GM10248 (cell line): ENCODE results near the gene IFNL1.
"Not testable (repeated sequence)": the region's sequence is repeated elsewhere in the genome, so short reads cannot be mapped to it uniquely, and the experiment has no call there.

Experiments
- CTCF ChIA-PET: fragments of 300-600 bp; sonication (Branson Sonifier 250); formaldehyde crosslinking; extraction: SDS; loops from one replicate; lab custom pipeline; 2021; ENCODE audit warnings: antibody characterized with exemption; lab: Yijun Ruan, JAX
- POLR2A ChIA-PET: fragments of 350-650 bp; sonication (Branson Sonifier 250); formaldehyde crosslinking; extraction: SDS; loops from one replicate; lab custom pipeline; 2020; ENCODE audit warnings: antibody characterized with exemption; lab: Yijun Ruan, JAX
- DNase-seq: peaks from one replicate; pipeline ENCODE4 v3.0.0; 2012; ENCODE audit errors: extremely low spot score
- CTCF ChIP-seq: IDR thresholded peaks from 2 replicates; pipeline ENCODE4 v1.5.1; 2012; ENCODE audit warnings: mild to moderate bottlenecking, low read depth; ENCODE audit errors: extremely low read depth, missing control alignments, control extremely low read depth

IFNL1 gene

GRCh38 chr19:39339674-39340073 is 43.5 kb downstream of the IFNL1 start:
- CTCF ChIA-PET = interaction anchor here (0.9 to 1.2 kb wide), 2 partner anchors 10 to 58 kb away, joined by 3 read pairs; no protein-coding TSS in a partner anchor
- no peak for DNase-seq
- POLR2A ChIA-PET = no interaction called here
- peak; percentile 4 for TF ChIP-seq CTCF

DNA sequence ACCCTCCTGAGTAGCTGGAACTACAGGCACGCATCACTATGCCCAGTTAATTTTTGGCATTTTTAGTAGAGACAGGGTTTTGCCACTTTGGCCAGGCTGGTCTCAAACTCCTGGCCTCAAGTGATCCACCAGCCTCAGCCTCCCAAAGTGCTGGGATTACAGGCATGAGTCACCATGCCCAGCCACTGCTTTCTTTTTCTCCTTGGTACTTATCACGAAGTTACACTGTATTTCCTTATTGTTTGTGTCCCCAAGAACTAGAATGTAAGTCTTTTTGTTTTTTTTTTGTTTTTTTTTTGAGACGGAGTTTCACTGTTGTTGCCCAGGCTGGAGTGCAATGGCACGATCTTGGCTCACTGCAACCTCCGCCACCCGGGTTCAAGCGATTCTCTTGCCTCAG is 43.9 kb downstream of the IFNL1 start:
- CTCF ChIA-PET = interaction anchor here (0.9 to 3.8 kb wide), 3 partner anchors 10 to 12 kb away, joined by 3 to 16 read pairs (median 7); no protein-coding TSS in a partner anchor
- POLR2A ChIA-PET, DNase-seq: not testable (repeated sequence)

DNA sequence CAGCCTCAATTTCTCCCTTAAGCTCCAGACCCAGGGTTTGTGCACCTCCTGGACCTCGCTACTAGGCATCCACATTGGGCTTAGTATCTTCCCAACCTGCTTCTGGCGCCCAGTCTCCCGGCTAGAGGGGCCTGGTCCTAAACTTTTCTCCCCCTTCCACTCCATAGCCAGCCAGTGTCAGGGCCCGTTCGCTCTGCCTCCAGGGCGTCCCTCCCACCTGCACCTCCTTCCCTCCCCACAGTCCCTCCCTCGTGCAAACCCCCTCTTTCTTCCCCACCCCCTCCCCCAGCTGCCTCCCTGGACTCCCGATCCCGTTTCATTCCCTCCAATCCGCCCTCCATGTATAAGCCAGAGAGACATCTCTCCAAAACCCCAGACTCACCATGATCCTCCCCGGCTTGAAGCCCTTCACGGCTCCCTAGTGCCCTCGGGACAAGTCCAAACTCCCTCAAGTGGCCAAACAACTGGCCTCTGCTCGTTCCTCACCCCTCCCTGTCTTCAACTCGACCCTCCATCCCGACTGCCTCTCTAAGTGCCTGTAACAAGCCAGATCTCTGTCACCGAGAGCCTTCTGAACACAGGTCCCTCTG is 45.0 kb downstream of the IFNL1 start:
- CTCF ChIA-PET = interaction anchor here (1.3 to 3.8 kb wide), 5 partner anchors 10 to 21 kb away, joined by 5 to 16 read pairs (median 10); no protein-coding TSS in a partner anchor
- DNase-seq = no peak

GRCh38 chr19:39341719-39342604 is 45.8 kb downstream of the IFNL1 start, which contains the start of gene SAMD4B:
TSS of gene SAMD4B (plus strand) at chr19:39342421. CDS start at chr19:39356894, 14,473 bp downstream.
- CTCF ChIA-PET = interaction anchor here (0.6 to 3.8 kb wide), 17 partner anchors 9 to 412 kb away, joined by 3 to 16 read pairs (median 5); partner anchors contain the start of genes EID2B, MRPS12, PLEKHG2 and SARS2
- DNase-seq = peak; percentile 99
- peak; percentile 77 for TF ChIP-seq CTCF
- POLR2A ChIA-PET = interaction anchor here (0.5 to 1.3 kb wide), 9 partner anchors 50 to 1719 kb away, joined by 3 to 7 read pairs (median 3); partner anchors contain the start of genes MED29, PAF1 and ZFP36

More for the DNA sequence above, 45.0 kb downstream of the IFNL1 start:
- peak; percentile 5 for TF ChIP-seq CTCF
- POLR2A ChIA-PET = interaction anchor here (0.6 to 1.3 kb wide), 3 partner anchors 50 to 1720 kb away, joined by 4 to 7 read pairs (median 6); partner anchors contain the start of genes MED29 and PAF1

DNA sequence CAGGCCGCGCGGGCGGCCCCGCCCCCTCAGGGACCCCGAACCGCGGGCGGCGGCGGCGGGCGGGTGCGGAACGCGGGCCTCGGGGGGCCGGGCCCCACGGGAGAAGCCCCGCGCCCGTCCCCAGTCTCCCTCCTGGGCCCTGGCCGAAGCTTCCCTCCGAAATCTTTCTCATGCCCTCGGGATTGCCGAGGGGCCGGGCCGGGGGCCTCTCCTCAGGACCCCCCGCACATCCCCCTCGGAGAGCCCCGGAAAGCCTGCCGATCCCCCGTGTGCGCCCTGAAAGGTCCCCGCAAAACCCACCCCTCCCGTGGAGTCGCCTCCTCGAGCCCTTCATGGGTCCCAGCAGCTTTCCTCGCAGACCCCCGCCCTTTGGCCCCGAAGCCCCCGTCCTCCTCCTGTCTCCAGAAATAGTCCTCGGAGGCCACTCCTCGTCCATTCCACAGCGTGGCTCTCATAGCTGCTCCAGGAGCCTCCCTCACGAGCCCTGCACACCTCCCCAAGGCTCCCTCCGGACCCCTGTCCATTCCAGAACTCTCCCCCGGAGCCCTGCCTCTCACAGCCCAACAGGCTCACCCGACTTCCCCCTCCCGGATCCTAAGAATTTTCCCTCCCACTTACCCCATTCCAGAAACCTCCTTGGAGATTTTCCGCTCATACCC is 46.6 kb downstream of the IFNL1 start:
- no peak for DNase-seq
- no peak for TF ChIP-seq CTCF
- ChIA-PET POLR2A (interaction anchor here (0.6 to 1.3 kb wide), 5 partner anchors 49 to 89 kb away, joined by 3 to 6 read pairs (median 3); partner anchors contain the start of genes MED29, PAF1 and ZFP36), CTCF (interaction anchor here (0.6 to 3.8 kb wide), 17 partner anchors 8 to 412 kb away, joined by 3 to 16 read pairs (median 5); partner anchors contain the start of genes EID2B, MRPS12, PLEKHG2 and SARS2)

- no peak for TF ChIP-seq CTCF
- DNase-seq = no peak
- POLR2A ChIA-PET = interaction anchor here (0.6 kb wide), 1 partner anchor 14 kb away, joined by 4 read pairs; no protein-coding TSS in a partner anchor
- CTCF ChIA-PET = interaction anchor here (0.9 to 1.6 kb wide), 3 partner anchors 10 to 224 kb away, joined by 3 to 6 read pairs (median 3); no protein-coding TSS in a partner anchor
Observed at GRCh38 chr19:39345956-39346355, 49.7 kb downstream of the IFNL1 start.
